Umbilical cord (tissue), 2 donors: ENCODE data around the gene PTCSC3. TPM values are rescaled to one million over a fixed set of nuclear protein-coding genes. Genes with fewer than 3 reads are reported as not detected.

Source experiments
- DNase-seq: peaks from one replicate; pipeline ENCODE4 v3.0.0-alpha.2; 2015; ENCODE audit warnings: low spot score
- total RNA-seq: library from RNA; depleted of rRNA; stranded (reverse); fragments of >200 nt; gene quantifications from one replicate; pipeline ENCODE4 v1.2.3, GENCODE V29; 2014; ENCODE audit warnings: low replicate concordance; ENCODE audit not compliant: insufficient read depth

Gene PTCSC3
- total RNA-seq: not detected

GRCh38 chr14:36176524-36176923 is at the start of gene PTCSC3:
Gene PTCSC3, minus strand, starts transcription at chr14:36176722.
- DNase-seq: no peak

GRCh38 chr14:36226164-36226563 is 49.6 kb upstream of the PTCSC3 start:
- DNase-seq: no peak

GRCh38 chr14:36224176-36224575 is 47.7 kb upstream of the PTCSC3 start:
- DNase-seq: no peak

- no peak for DNase-seq
These were observed 47.0 kb upstream of the PTCSC3 start for GRCh38 chr14:36223558-36223957.

- DNase-seq: no peak
These were observed 46.5 kb upstream of the PTCSC3 start for GRCh38 chr14:36222952-36223468.

- no peak for DNase-seq
These were observed 45.8 kb upstream of the PTCSC3 start for GRCh38 chr14:36222337-36222736.

- DNase-seq: no peak
These were observed 44.6 kb upstream of the PTCSC3 start for GRCh38 chr14:36221112-36221511.

- no peak for DNase-seq
These were observed 41.2 kb upstream of the PTCSC3 start for GRCh38 chr14:36217732-36218131.

GRCh38 chr14:36217027-36217426 is 40.5 kb upstream of the PTCSC3 start:
- no peak for DNase-seq

GRCh38 chr14:36215217-36215598 is 38.7 kb upstream of the PTCSC3 start:
- DNase-seq: no peak

- no peak for DNase-seq
These were observed 38.1 kb upstream of the PTCSC3 start for GRCh38 chr14:36214476-36215216.

GRCh38 chr14:36212987-36213386 is 36.5 kb upstream of the PTCSC3 start:
- DNase-seq: no peak

GRCh38 chr14:36212577-36212976 is 36.1 kb upstream of the PTCSC3 start:
- no peak for DNase-seq

- no peak for DNase-seq
These were observed 32.3 kb upstream of the PTCSC3 start for GRCh38 chr14:36208690-36209278.

- no peak for DNase-seq
These were observed 31.0 kb upstream of the PTCSC3 start for GRCh38 chr14:36207500-36207899.

GRCh38 chr14:36204461-36205073 is 28.0 kb upstream of the PTCSC3 start:
- DNase-seq: no peak

- DNase-seq: no peak
These were observed 21.9 kb upstream of the PTCSC3 start for GRCh38 chr14:36198378-36198777.

GRCh38 chr14:36194663-36195062 is 18.1 kb upstream of the PTCSC3 start:
- DNase-seq: no peak

- no peak for DNase-seq
These were observed 16.0 kb upstream of the PTCSC3 start for GRCh38 chr14:36192530-36192929.

- no peak for DNase-seq
These were observed 6.9 kb upstream of the PTCSC3 start for GRCh38 chr14:36183402-36183801.

GRCh38 chr14:36181417-36181816 is 4.9 kb upstream of the PTCSC3 start:
- DNase-seq: no peak

GRCh38 chr14:36177489-36177888 is 967 bp upstream of the PTCSC3 start:
- DNase-seq: no peak
